GM12801 (cell line): ENCODE data around the gene LRRC17.

Experiments used
- TF ChIP-seq, protein P1 (sequence below): IDR thresholded peaks from one replicate; pipeline ENCODE4 v1.5.1; 2011; ENCODE audit warnings: control low read depth; ENCODE audit not compliant: insufficient read length; ENCODE audit errors: extremely low read depth

LRRC17 gene

DNA sequence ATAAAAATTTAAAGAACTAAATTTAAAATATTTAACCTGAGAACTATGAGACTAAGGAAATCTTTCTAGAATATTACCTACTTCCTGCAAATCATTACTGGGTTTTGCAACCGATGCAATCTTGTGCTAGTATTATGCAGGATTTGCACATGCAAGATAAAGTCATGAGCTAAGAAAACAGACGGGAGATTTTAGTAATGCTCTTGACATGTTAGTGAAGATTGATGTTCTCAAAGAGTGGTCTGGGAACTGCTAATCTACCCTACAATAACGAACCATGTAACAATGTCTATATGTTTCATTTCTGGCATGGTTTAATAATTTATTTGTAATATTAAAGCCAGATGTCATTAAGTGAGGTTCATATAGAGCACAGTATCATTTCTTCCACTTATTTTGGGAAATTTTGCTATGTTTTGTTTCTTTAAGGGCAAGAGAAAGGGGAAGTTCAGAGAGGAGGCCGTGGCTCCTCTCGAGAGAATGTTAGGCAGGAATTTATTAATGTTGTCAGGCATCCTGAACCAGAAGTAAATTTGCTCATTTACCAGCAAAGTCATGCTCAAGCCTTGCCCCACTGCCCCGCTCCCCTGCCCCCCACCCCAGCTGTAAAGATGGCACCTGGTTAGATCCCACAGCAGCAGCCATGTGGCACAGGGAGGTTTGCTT is 22.8 kb downstream of the LRRC17 start:
- TF ChIP-seq, protein P1, sequence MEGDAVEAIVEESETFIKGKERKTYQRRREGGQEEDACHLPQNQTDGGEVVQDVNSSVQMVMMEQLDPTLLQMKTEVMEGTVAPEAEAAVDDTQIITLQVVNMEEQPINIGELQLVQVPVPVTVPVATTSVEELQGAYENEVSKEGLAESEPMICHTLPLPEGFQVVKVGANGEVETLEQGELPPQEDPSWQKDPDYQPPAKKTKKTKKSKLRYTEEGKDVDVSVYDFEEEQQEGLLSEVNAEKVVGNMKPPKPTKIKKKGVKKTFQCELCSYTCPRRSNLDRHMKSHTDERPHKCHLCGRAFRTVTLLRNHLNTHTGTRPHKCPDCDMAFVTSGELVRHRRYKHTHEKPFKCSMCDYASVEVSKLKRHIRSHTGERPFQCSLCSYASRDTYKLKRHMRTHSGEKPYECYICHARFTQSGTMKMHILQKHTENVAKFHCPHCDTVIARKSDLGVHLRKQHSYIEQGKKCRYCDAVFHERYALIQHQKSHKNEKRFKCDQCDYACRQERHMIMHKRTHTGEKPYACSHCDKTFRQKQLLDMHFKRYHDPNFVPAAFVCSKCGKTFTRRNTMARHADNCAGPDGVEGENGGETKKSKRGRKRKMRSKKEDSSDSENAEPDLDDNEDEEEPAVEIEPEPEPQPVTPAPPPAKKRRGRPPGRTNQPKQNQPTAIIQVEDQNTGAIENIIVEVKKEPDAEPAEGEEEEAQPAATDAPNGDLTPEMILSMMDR = no peak

DNA sequence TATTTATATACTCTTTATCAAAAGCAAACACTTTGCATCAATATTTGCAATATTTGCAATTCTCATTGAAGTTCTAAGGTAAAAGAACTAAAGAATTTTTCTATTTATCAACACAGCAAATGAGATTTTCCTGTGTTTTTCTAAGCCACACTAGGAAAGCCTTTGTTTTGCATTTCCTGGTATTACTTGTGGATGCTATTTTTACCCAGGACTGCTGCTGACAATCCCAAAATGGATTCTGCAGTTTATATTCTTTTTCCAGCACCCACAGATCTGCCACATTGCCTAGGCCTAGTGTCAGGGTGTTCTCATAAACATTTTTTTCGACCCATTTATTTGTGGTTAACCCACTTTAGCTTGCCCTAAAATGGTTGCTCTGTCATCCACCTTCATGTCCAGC is 25.9 kb downstream of the LRRC17 start:
- TF ChIP-seq, protein P1 = no peak

DNA sequence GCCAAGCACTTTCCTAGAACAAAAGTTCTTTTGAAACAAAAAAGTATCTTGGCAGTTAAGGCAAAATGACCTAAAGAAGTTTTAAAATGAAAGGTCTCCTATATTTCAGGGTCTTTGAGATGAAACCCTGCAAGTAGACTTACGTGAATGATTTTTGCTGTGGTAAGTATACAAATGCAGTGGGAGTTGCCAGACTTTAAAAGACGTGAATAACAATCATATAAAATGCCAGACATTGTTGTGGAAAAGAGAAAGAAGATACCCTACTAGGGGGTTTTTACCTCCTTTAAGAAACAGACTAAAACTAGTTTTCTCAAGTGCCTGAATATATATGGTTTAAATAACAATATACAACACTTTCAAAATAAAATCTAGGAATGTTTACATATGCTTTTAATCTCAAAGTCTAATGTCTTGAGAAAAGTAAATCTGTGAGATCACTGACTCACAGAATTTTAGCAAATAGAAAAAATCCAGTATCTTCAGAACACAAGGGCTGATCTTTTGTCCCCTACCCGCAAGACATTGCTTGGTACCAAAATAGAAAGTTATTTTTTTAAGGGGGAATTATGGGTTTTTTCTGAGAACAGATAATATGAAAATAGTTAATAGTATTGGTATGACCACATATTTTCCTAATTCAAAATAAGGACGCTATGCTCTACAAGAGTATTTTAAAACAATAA is 29.5 kb downstream of the LRRC17 start:
- TF ChIP-seq, protein P1 = no peak

DNA sequence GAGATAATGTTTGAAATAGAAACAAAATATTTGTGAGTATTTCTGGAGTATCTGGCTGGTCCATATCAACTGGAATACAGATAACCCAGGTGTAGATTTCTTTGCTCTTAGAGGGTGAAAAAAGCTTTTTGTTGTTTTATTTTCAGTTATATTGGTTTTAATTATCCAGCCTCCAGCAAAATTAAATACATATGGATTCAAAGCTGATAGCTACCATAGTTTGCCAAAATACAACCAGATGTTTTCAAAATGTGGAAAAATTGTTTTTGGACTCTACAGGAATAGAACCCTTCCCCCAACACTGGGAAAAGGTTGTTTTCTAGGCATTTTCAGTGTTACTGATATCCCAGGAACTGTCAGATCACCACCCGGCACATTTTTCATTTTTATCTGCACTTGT is 30.1 kb downstream of the LRRC17 start:
- TF ChIP-seq, protein P1 = no peak

DNA sequence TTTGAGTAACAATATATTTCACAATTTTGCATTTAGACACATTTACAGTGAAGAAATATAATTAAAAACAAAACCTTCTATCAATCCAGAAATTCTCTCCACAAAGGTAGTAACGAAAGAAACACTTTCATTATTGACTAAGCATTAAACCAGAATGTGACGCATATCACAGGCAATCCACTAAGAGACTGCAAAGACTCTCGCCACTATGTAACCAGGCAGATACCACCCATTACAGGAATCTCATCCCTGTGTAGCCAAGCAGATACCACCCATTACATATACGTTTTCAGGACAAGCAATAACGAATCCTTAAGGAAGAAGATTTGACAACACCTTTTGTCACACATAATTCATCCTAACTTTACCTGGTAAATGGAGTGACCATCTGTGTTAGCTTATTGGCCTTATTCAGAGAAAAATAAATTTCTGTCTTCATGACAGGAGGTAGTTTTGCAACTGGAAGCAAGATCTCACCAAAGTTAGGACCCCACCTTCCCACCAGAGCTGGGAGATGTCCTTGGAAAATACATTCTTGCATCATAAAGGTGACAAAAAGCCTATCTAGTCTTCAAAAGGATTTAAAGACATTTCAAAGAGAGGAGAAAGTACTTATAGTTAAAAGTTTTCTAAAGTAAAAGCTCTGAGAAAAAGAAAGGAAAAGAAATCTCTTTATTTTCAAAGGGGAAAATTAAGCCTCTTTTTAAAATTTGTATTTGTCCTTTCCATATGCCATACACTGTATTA is 30.8 kb downstream of the LRRC17 start:
- TF ChIP-seq, protein P1 = no peak

DNA sequence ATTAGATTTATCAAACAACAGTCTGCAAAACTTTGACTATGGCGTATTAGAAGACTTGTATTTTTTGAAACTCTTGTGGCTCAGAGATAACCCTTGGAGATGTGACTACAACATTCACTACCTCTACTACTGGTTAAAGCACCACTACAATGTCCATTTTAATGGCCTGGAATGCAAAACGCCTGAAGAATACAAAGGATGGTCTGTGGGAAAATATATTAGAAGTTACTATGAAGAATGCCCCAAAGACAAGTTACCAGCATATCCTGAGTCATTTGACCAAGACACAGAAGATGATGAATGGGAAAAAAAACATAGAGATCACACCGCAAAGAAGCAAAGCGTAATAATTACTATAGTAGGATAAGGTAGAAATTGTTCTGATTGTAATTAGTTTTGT is 31.4 kb downstream of the LRRC17 start:
- TF ChIP-seq, protein P1 = no peak

DNA sequence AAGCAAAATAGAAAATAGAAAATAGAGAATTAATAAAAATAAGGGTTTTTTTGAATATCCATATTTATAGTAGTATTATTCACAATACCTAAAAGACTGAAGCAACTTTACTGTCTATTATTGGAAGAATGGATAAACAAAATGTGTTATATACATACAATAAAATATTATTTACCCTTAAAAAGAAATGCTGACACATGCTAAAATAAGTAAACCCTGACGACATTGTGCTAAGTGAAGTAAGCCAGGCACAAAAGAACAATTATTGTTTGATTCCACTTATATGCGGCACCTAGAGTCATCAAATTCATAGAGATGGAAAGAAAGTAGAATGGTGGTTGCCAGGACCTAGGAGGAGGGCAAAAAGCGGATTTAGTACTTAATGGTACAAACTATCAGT is 39.0 kb downstream of the LRRC17 start:
- TF ChIP-seq, protein P1 = no peak
